Measurements from ENCODE around the gene TAPBP.
"Not testable (repeated sequence)": the region's sequence is repeated elsewhere in the genome, so short reads cannot be mapped to it uniquely, and the experiment has no call there.

Gene TAPBP

GRCh38 chr6:33288921-33289783 lies 24.7 kb downstream of the TAPBP start, which contains the start of the genes PFDN6 and WDR46:
Gene PFDN6 (plus strand): TSS chr6:33289601. CDS start chr6:33289857, 256 bp downstream.
Gene WDR46 (minus strand): TSS chr6:33289239. CDS start chr6:33289170, 69 bp downstream.
- H3K4me2 ChIP-seq (ENCODE audit: low read length) = peak within 1 kb of the TSS; percentile 82
- no peaks in the 10 kb centered on the region for H3K27me3 ChIP-seq (ENCODE audit: control insufficient read depth, insufficient read depth, low read length)
- peak within 1 kb of the TSS; percentile 83 for H3K4me3 ChIP-seq (ENCODE audit: low read depth, low read length)
- H3K4me1 ChIP-seq = peaks cover 11% of the 10 kb centered on the region
- TF ChIP-seq CTCF (IDR thresholded peaks at IDR 0.05) = no peak
- H2AFZ ChIP-seq = peak within 1 kb of the TSS; percentile 59
- H3K9ac ChIP-seq = peak within 1 kb of the TSS; percentile 41
- peaks cover 18% of the 10 kb centered on the region for H3K79me2 ChIP-seq
- H3K36me3 ChIP-seq (ENCODE audit: control insufficient read depth, insufficient read depth, low read length) = no peaks in the 10 kb centered on the region
- peak within 1 kb of the TSS; percentile 65 for H3K27ac ChIP-seq
- H3K9me3 ChIP-seq (ENCODE audit: control insufficient read depth, low read length) = no peaks in the 10 kb centered on the region

GRCh38 chr6:33288141-33288920 lies 25.5 kb downstream of the TAPBP start:
- no peaks in the 10 kb centered on the region for H3K36me3 ChIP-seq (ENCODE audit: control insufficient read depth, insufficient read depth, low read length)

GRCh38 chr6:33286946-33287914 lies 26.6 kb downstream of the TAPBP start:
- H3K9ac ChIP-seq = no peak overlapping the region
- no peaks in the 10 kb centered on the region for H3K36me3 ChIP-seq (ENCODE audit: control insufficient read depth, insufficient read depth, low read length)
- TF ChIP-seq CTCF (IDR thresholded peaks at IDR 0.05) = no peak
- H3K4me3 ChIP-seq (ENCODE audit: low read depth, low read length) = no peak overlapping the region
- H2AFZ ChIP-seq = no peak overlapping the region
- peaks cover 18% of the 10 kb centered on the region for H3K79me2 ChIP-seq
- no peak overlapping the region for H3K27ac ChIP-seq
- no peaks in the 10 kb centered on the region for H3K27me3 ChIP-seq (ENCODE audit: control insufficient read depth, insufficient read depth, low read length)
- no peak overlapping the region for H3K4me2 ChIP-seq (ENCODE audit: low read length)
- H3K4me1 ChIP-seq = peaks cover 11% of the 10 kb centered on the region
- no peaks in the 10 kb centered on the region for H3K9me3 ChIP-seq (ENCODE audit: control insufficient read depth, low read length)

More at GRCh38 chr6:33288141-33288920, 25.5 kb downstream of the TAPBP start:
- H3K4me1 ChIP-seq = peaks cover 11% of the 10 kb centered on the region
- H2AFZ ChIP-seq = peak overlapping the region; percentile 59
- no peak for TF ChIP-seq CTCF (IDR thresholded peaks at IDR 0.05)
- peak overlapping the region; percentile 83 for H3K4me3 ChIP-seq (ENCODE audit: low read depth, low read length)
- no peak overlapping the region for H3K9ac ChIP-seq
- no peaks in the 10 kb centered on the region for H3K27me3 ChIP-seq (ENCODE audit: control insufficient read depth, insufficient read depth, low read length)
- peaks cover 18% of the 10 kb centered on the region for H3K79me2 ChIP-seq
- H3K4me2 ChIP-seq (ENCODE audit: low read length) = peak overlapping the region; percentile 82
- no peaks in the 10 kb centered on the region for H3K9me3 ChIP-seq (ENCODE audit: control insufficient read depth, low read length)
- H3K27ac ChIP-seq = peak overlapping the region; percentile 65

- H2AFZ ChIP-seq; H3K27ac ChIP-seq; H3K4me2 ChIP-seq (ENCODE audit: low read length); H3K27me3 ChIP-seq (ENCODE audit: control insufficient read depth, insufficient read depth, low read length); H3K9ac ChIP-seq; H3K36me3 ChIP-seq (ENCODE audit: control insufficient read depth, insufficient read depth, low read length); H3K9me3 ChIP-seq (ENCODE audit: control insufficient read depth, low read length); H3K4me3 ChIP-seq (ENCODE audit: low read depth, low read length): not testable (repeated sequence)
- Histone ChIP-seq H3K79me2 (peaks cover 14% of the 10 kb centered on the region), H3K4me1 (peaks cover 11% of the 10 kb centered on the region)
Measured at GRCh38 chr6:33285214-33285613, 28.7 kb downstream of the TAPBP start.

All from parathyroid adenoma (tissue), 2 donors.